Activated CD8-positive, alpha-beta T cell treated with anti-CD3 and anti-CD28 coated beads for 36 hours (primary cell): ENCODE results near the gene STEAP1. TPM values are rescaled to one million over a fixed set of nuclear protein-coding genes. Genes with fewer than 3 reads are reported as not detected.

ENCODE experiments used
- ATAC-seq: fragments of 200-7000 bp; cut with Tn5 transposase; one replicate; pipeline ENCODE4 v1.10.0; 2021; ENCODE audit warnings: mild to moderate bottlenecking, moderate library complexity
- CTCF ChIA-PET: fragments of 350-600 bp; sonication (Branson Sonifier 250); formaldehyde crosslinking; loops from one replicate; lab custom pipeline; 2021; ENCODE audit warnings: antibody characterized with exemption; lab: Charles Lee
- POLR2A ChIA-PET: fragments of 350-600 bp; sonication (Branson Sonifier 250); formaldehyde crosslinking; loops from one replicate; lab custom pipeline; 2021; ENCODE audit warnings: antibody characterized with exemption; lab: Charles Lee
- DNase-seq: peaks from one replicate; pipeline ENCODE4 v3.0.0-alpha.2; 2020
- H3K27ac Mint-ChIP-seq: one replicate; pipeline ENCODE4 v1.8.0; 2021; ENCODE audit warnings: mild to moderate bottlenecking, mixed read lengths
- H3K27me3 Mint-ChIP-seq: one replicate; pipeline ENCODE4 v1.8.0; 2021; ENCODE audit warnings: mixed read lengths
- H3K36me3 Mint-ChIP-seq: one replicate; pipeline ENCODE4 v1.8.0; 2021; ENCODE audit warnings: low read depth, mixed read lengths
- H3K4me1 Mint-ChIP-seq: one replicate; pipeline ENCODE4 v1.8.0; 2021; ENCODE audit warnings: low read depth, mixed read lengths
- H3K4me3 Mint-ChIP-seq: one replicate; pipeline ENCODE4 v1.8.0; 2021; ENCODE audit warnings: mild to moderate bottlenecking, moderate library complexity, mixed read lengths
- H3K9me3 Mint-ChIP-seq: one replicate; pipeline ENCODE4 v1.8.0; 2021; ENCODE audit warnings: mixed read lengths
- intact Hi-C: fragments of 100-400 bp; cut with micrococcal nuclease; formaldehyde crosslinking; loops from one replicate; pipeline ENCODE4 v1.10.0; 2022
- total RNA-seq, 2 experiments: library from RNA; stranded (reverse); gene quantifications; one replicate each; pipeline ENCODE4 v1.2.3, GENCODE V29; 2021
- TF ChIP-seq, protein P1 (sequence below): fragments of 200-600 bp; IDR thresholded peaks from one replicate; pipeline ENCODE4 v1.8.0; 2022; ENCODE audit warnings: antibody characterized with exemption, mild to moderate bottlenecking

Gene STEAP1
- total RNA-seq, 2 experiments from 2014 or later, result 0.27 to 0.51 TPM

DNA sequence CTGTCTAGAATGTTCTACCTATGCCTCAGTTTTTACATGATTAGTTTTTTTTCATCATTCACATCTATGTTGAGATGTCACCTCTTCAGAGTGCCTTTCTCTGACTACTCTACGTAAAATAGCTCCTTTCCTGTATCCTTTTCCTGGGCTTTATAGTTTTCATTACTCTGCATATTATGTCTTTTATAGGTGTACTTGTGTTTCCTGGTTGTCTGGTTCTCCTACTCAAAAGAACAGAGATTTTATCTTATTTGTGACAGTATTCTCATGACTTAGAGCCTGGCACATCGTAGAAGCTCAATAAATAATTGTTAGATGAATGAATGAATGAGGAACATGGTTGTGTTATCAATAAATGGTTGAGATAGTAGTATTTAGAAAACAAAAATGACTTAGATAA lies 17.9 kb downstream of the STEAP1 start:
- Mint-ChIP-seq H3K9me3 (peaks cover 2% of the 10 kb centered on the region), H3K4me1 (peaks cover 7% of the 10 kb centered on the region), H3K4me3 (no peak overlapping the region), H3K27me3 (peaks cover 27% of the 10 kb centered on the region), H3K27ac (no peak overlapping the region), H3K36me3 (no peaks in the 10 kb centered on the region)
- DNase-seq (no peak), ATAC-seq (no peak)
- ChIA-PET POLR2A (no interaction called here), CTCF (no interaction called here)
- TF ChIP-seq, protein P1, sequence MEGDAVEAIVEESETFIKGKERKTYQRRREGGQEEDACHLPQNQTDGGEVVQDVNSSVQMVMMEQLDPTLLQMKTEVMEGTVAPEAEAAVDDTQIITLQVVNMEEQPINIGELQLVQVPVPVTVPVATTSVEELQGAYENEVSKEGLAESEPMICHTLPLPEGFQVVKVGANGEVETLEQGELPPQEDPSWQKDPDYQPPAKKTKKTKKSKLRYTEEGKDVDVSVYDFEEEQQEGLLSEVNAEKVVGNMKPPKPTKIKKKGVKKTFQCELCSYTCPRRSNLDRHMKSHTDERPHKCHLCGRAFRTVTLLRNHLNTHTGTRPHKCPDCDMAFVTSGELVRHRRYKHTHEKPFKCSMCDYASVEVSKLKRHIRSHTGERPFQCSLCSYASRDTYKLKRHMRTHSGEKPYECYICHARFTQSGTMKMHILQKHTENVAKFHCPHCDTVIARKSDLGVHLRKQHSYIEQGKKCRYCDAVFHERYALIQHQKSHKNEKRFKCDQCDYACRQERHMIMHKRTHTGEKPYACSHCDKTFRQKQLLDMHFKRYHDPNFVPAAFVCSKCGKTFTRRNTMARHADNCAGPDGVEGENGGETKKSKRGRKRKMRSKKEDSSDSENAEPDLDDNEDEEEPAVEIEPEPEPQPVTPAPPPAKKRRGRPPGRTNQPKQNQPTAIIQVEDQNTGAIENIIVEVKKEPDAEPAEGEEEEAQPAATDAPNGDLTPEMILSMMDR, result no peak
- intact Hi-C loops, result no loop called here

DNA sequence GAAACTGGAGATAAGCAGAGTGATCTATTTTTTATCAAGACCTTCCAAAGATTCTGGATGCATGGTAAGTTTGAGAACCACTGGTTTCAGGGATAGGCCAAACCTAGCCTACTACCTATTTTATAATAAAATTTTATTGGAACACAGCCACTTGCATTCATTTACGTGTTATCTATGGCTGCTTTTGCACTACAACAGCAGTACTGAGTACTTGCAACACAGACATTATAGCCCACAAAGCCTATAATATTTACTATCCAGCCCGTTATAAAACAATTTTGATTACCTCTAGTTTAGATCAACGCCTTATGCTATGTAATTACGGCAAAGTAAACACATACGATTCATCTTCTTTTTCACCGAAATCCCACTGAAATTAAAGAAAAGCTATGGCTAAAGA lies 18.4 kb downstream of the STEAP1 start:
- intact Hi-C loops, result no loop called here
- CTCF ChIA-PET, result interaction anchor here (0.8 kb wide), 1 partner anchor 67 kb away, joined by 3 read pairs; no protein-coding TSS in a partner anchor
- H3K27ac Mint-ChIP-seq, result no peak overlapping the region
- POLR2A ChIA-PET, result no interaction called here
- no peaks in the 10 kb centered on the region for H3K36me3 Mint-ChIP-seq
- peaks cover 7% of the 10 kb centered on the region for H3K4me1 Mint-ChIP-seq
- DNase-seq (no peak), ATAC-seq (no peak)
- H3K27me3 Mint-ChIP-seq, result peaks cover 27% of the 10 kb centered on the region
- TF ChIP-seq, protein P1, result no peak
- H3K4me3 Mint-ChIP-seq, result no peak overlapping the region
- peaks cover 2% of the 10 kb centered on the region for H3K9me3 Mint-ChIP-seq

DNA sequence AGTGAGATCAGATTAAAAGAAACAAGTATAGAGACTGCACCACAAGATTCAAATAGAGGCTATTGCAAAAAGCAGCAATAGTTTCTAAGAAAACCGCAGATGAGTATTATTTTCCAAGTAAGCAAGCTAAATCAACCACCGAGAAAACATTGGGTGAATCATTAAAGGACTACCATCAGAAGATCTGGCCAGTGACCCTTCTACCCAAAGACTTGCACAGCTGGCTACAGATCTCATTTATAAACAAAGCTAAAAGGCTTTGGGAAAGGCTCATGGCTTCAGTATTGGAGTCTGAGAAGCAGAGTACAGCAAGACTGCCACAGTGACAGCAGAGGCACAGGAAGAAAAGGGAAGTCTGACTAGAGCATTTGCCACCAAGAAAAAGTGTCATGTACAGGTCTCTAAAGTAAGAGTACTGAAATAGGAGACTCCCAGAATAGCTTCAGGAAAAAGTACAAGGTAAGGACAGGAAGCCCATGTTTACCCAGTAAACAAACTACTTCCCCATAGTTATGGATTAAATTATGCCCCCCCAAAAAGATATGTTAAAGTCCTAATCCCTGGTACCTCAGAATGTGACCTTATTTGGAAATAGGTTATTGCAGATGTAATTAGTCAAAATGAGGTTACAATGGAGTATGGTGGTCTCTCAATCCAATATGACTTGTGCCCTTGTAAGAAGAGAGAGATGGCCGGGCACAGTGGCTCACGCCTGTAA lies 19.0 kb downstream of the STEAP1 start:
- peak overlapping the region; percentile 49 for H3K27ac Mint-ChIP-seq
- H3K4me3 Mint-ChIP-seq, result no peak overlapping the region
- H3K36me3 Mint-ChIP-seq, result no peaks in the 10 kb centered on the region
- TF ChIP-seq, protein P1, result no peak
- peaks cover 11% of the 10 kb centered on the region for H3K4me1 Mint-ChIP-seq
- H3K27me3 Mint-ChIP-seq, result peaks cover 27% of the 10 kb centered on the region
- peaks cover 2% of the 10 kb centered on the region for H3K9me3 Mint-ChIP-seq
- POLR2A ChIA-PET, result no interaction called here
- intact Hi-C loops, result no loop called here
- CTCF ChIA-PET, result interaction anchor here (0.7 to 0.8 kb wide), 2 partner anchors 66 to 84 kb away, joined by 3 read pairs; no protein-coding TSS in a partner anchor
- ATAC-seq (peak; percentile 68), DNase-seq (no peak)

DNA sequence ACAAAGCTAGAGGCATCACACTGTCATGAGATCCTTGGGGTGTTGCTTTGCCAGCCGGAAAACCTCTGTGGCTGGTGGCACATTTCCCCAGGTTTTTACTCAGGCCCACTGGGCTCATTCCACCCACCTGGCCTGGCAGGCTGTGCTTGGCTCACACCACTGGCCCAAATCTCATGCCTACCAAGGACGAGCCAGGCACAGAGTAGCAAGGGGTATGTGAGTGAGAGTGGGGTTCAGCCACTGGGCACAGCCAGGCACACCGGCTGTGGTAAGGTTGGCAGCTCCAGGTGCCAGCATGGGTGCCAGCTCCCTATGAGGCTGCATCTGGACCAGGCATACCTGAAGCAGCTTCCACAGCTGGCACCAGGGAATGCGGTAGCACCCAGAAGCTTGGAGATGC lies 21.4 kb downstream of the STEAP1 start:
- Mint-ChIP-seq H3K27ac (no peak overlapping the region), H3K4me1 (peaks cover 29% of the 10 kb centered on the region), H3K9me3 (peaks cover 2% of the 10 kb centered on the region), H3K27me3 (peaks cover 26% of the 10 kb centered on the region), H3K4me3 (no peak overlapping the region), H3K36me3 (no peaks in the 10 kb centered on the region)
- POLR2A ChIA-PET, result no interaction called here
- intact Hi-C loops, result no loop called here
- TF ChIP-seq, protein P1, result no peak
- DNase-seq (no peak), ATAC-seq (no peak)
- CTCF ChIA-PET, result interaction anchor here (1.6 kb wide), 1 partner anchor 10 kb away, joined by 3 read pairs; no protein-coding TSS in a partner anchor

DNA sequence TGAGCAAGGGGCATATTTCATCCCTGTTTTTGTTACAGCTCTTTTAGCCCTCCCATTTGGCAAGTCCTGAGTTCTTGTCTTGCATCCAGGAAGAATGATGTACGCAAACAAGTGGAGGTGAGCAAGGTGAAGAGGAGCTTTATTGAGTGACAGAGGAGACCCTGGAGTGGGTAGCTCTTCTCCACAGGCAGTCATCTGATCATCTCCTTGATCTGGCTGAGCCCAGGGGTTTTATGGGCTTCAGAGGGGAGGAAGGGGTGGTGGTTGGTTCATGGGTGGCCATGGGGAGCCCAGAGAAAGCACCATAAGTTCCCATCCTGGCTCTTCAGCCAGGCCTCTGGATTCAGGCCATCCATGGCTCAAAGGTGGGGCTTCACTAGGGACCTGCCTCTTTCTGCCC lies 21.9 kb downstream of the STEAP1 start:
- ATAC-seq, result no peak
- Mint-ChIP-seq H3K27ac (no peak overlapping the region), H3K27me3 (peaks cover 22% of the 10 kb centered on the region), H3K9me3 (peaks cover 2% of the 10 kb centered on the region), H3K36me3 (no peaks in the 10 kb centered on the region), H3K4me1 (peaks cover 30% of the 10 kb centered on the region), H3K4me3 (no peak overlapping the region)
- DNase-seq, result no peak
- ChIA-PET CTCF (no interaction called here), POLR2A (no interaction called here)
- intact Hi-C loops, result no loop called here
- TF ChIP-seq, protein P1, result no peak
